Measurements from ENCODE around the gene FMN1. TPM values are rescaled to one million over a fixed set of nuclear protein-coding genes. Genes with fewer than 3 reads are reported as not detected.

The FMN1 gene
- polyA plus RNA-seq, 1 donor from 2014 or later: 0.40 TPM

GRCh38 chr15:33099739-33100138 lies 94.8 kb downstream of the FMN1 start:
- no peaks in the 10 kb centered on the region for H3K36me3 ChIP-seq (ENCODE audit: insufficient read depth, low read length)
- H3F3A ChIP-seq (ENCODE audit: insufficient read depth, low read length, poor library complexity, severe bottlenecking): no peaks in the 10 kb centered on the region
- H4K20me1 ChIP-seq (ENCODE audit: insufficient read depth): no peaks in the 10 kb centered on the region
- no peak overlapping the region for H2AFZ ChIP-seq (ENCODE audit: low read depth, low read length)
- H3K9ac ChIP-seq (ENCODE audit: low read length): no peak overlapping the region
- no peak overlapping the region for H3K4me2 ChIP-seq (ENCODE audit: low read length)
- no peaks in the 10 kb centered on the region for H3K79me2 ChIP-seq (replicated peaks; ENCODE audit: insufficient read depth, low read length)
- no peaks in the 10 kb centered on the region for H3K9me3 ChIP-seq (ENCODE audit: low read length)
- no peaks in the 10 kb centered on the region for H3K27me3 ChIP-seq (ENCODE audit: insufficient read depth, low read depth, low read length)
- TF ChIP-seq RAD21 (conservative IDR thresholded peaks at IDR 0.05): no peak
- no peak for TF ChIP-seq REST (IDR thresholded peaks at IDR 0.05; ENCODE audit: borderline replicate concordance)
- no peak for TF ChIP-seq EP300 (conservative IDR thresholded peaks at IDR 0.05; ENCODE audit: poor library complexity, severe bottlenecking)
- TF ChIP-seq CTCF (IDR thresholded peaks at IDR 0.05; ENCODE audit: poor library complexity, severe bottlenecking): no peak
- no peak for TF ChIP-seq POLR2AphosphoS5 (IDR thresholded peaks at IDR 0.05)
- TF ChIP-seq EZH2 (IDR thresholded peaks at IDR 0.05; ENCODE audit: borderline replicate concordance, insufficient read depth, low read length, poor library complexity, severe bottlenecking): no peak
- no peak for TF ChIP-seq SMC3 (conservative IDR thresholded peaks at IDR 0.05; ENCODE audit: poor library complexity)
- no peak for TF ChIP-seq MXI1 (conservative IDR thresholded peaks at IDR 0.05; ENCODE audit: poor library complexity, severe bottlenecking)
- TF ChIP-seq TAF1 (IDR thresholded peaks at IDR 0.05; ENCODE audit: low read depth): no peak
- H3K4me3 ChIP-seq (ENCODE audit: low read length): no peak overlapping the region
- H3K27ac ChIP-seq (ENCODE audit: low read length): peak overlapping the region; percentile 17
- no peaks in the 10 kb centered on the region for H3K9me2 ChIP-seq (ENCODE audit: insufficient read depth, low read length)

GRCh38 chr15:33099213-33099612 lies 95.3 kb downstream of the FMN1 start:
- TF ChIP-seq POLR2AphosphoS5 (IDR thresholded peaks at IDR 0.05) (peak; percentile 95), RAD21 (conservative IDR thresholded peaks at IDR 0.05) (no peak), EZH2 (IDR thresholded peaks at IDR 0.05; ENCODE audit: borderline replicate concordance, insufficient read depth, low read length, poor library complexity, severe bottlenecking) (no peak), SMC3 (conservative IDR thresholded peaks at IDR 0.05; ENCODE audit: poor library complexity) (no peak), REST (IDR thresholded peaks at IDR 0.05; ENCODE audit: borderline replicate concordance) (no peak), TAF1 (IDR thresholded peaks at IDR 0.05; ENCODE audit: low read depth) (no peak), MXI1 (conservative IDR thresholded peaks at IDR 0.05; ENCODE audit: poor library complexity, severe bottlenecking) (peak; percentile 35), EP300 (conservative IDR thresholded peaks at IDR 0.05; ENCODE audit: poor library complexity, severe bottlenecking) (peak; percentile 99), CTCF (IDR thresholded peaks at IDR 0.05; ENCODE audit: poor library complexity, severe bottlenecking) (no peak)
- Histone ChIP-seq H3K27ac (ENCODE audit: low read length) (peak overlapping the region; percentile 17), H3K9me3 (ENCODE audit: low read length) (no peaks in the 10 kb centered on the region), H3K79me2 (replicated peaks; ENCODE audit: insufficient read depth, low read length) (no peaks in the 10 kb centered on the region), H3K9ac (ENCODE audit: low read length) (no peak overlapping the region), H3K4me3 (ENCODE audit: low read length) (no peak overlapping the region), H3K9me2 (ENCODE audit: insufficient read depth, low read length) (no peaks in the 10 kb centered on the region), H3K27me3 (ENCODE audit: insufficient read depth, low read depth, low read length) (no peaks in the 10 kb centered on the region), H3K36me3 (ENCODE audit: insufficient read depth, low read length) (no peaks in the 10 kb centered on the region), H4K20me1 (ENCODE audit: insufficient read depth) (no peaks in the 10 kb centered on the region), H3K4me2 (ENCODE audit: low read length) (no peak overlapping the region), H2AFZ (ENCODE audit: low read depth, low read length) (no peak overlapping the region), H3F3A (ENCODE audit: insufficient read depth, low read length, poor library complexity, severe bottlenecking) (no peaks in the 10 kb centered on the region)
